ENCODE measurements around the gene SCUBE1.

DNA sequence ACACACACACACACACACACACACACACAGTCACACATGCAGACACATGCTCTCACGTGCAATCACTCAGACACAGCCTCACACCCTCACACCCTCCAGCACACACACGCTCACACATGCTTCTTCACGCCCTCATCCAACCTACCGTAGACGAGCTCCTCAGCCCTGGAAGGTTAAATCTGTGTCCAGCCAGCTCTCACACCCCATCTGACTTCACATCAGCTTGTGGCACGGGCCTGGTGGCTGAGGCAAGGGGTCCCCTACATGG lies 1.3 kb upstream of the SCUBE1 start:
- no peak for TF ChIP-seq EZH2phosphoT487 (IDR thresholded peaks at IDR 0.05; ENCODE audit: borderline replicate concordance)
- TF ChIP-seq, protein P1, sequence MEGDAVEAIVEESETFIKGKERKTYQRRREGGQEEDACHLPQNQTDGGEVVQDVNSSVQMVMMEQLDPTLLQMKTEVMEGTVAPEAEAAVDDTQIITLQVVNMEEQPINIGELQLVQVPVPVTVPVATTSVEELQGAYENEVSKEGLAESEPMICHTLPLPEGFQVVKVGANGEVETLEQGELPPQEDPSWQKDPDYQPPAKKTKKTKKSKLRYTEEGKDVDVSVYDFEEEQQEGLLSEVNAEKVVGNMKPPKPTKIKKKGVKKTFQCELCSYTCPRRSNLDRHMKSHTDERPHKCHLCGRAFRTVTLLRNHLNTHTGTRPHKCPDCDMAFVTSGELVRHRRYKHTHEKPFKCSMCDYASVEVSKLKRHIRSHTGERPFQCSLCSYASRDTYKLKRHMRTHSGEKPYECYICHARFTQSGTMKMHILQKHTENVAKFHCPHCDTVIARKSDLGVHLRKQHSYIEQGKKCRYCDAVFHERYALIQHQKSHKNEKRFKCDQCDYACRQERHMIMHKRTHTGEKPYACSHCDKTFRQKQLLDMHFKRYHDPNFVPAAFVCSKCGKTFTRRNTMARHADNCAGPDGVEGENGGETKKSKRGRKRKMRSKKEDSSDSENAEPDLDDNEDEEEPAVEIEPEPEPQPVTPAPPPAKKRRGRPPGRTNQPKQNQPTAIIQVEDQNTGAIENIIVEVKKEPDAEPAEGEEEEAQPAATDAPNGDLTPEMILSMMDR (conservative IDR thresholded peaks at IDR 0.05; ENCODE audit: low read length) = no peak

Measured in Loucy (cell line).